Mesodermal cell (in vitro differentiated cells): ENCODE data around the gene CHST12.

Experiments used
- H3K27ac ChIP-seq: 2 replicates; pipeline ENCODE4 v1.7.0; 2013; ENCODE audit warnings: mild to moderate bottlenecking, low read depth, low read length, moderate library complexity; ENCODE audit not compliant: severe bottlenecking
- H3K36me3 ChIP-seq: 2 replicates; pipeline ENCODE4 v1.7.1; 2013; ENCODE audit warnings: mild to moderate bottlenecking, low read length, moderate library complexity; ENCODE audit not compliant: control insufficient read depth, insufficient read depth
- H3K4me1 ChIP-seq: one replicate; pipeline ENCODE4 v1.7.1; 2013; ENCODE audit warnings: mild to moderate bottlenecking, low read length; ENCODE audit not compliant: insufficient read depth, control insufficient read depth, poor library complexity, severe bottlenecking
- H3K4me3 ChIP-seq: 2 replicates; pipeline ENCODE4 v1.7.0; 2013; ENCODE audit warnings: low read length, control low read depth, mild to moderate bottlenecking; ENCODE audit not compliant: insufficient read depth, poor library complexity, severe bottlenecking; ENCODE audit errors: extremely low read depth
- H3K9me3 ChIP-seq: 2 replicates; pipeline ENCODE4 v1.7.1; 2013; ENCODE audit warnings: mild to moderate bottlenecking, low read length, moderate library complexity; ENCODE audit not compliant: control insufficient read depth
- WGBS, 2 experiments: methylation state at CpG; one replicate each; pipeline ENCODE4 v1.1.5; 2013; ENCODE audit warnings: missing lambda C conversion rate in 2 of 2; ENCODE audit not compliant: insufficient coverage in 2 of 2; 5-methylcytosine and 5-hydroxymethylcytosine counted together

Gene CHST12

GRCh38 chr7:2495418-2496299 is 92.2 kb downstream of the CHST12 start:
- Histone ChIP-seq H3K36me3 (no peaks in the 10 kb centered on the region), H3K27ac (no peak overlapping the region), H3K4me1 (peaks cover 12% of the 10 kb centered on the region), H3K4me3 (no peak overlapping the region), H3K9me3 (no peaks in the 10 kb centered on the region)
- 64 to 65% methylated on average over 15 to 17 of the region's 25 CpGs for WGBS, 2 experiments

- H3K27ac ChIP-seq, result no peak overlapping the region
Measured at GRCh38 chr7:2496375-2496774, 93.0 kb downstream of the CHST12 start.

GRCh38 chr7:2497065-2497464 is 93.7 kb downstream of the CHST12 start:
- Histone ChIP-seq H3K36me3 (no peaks in the 10 kb centered on the region), H3K4me1 (peaks cover 12% of the 10 kb centered on the region), H3K9me3 (no peaks in the 10 kb centered on the region), H3K27ac (no peak overlapping the region), H3K4me3 (no peak overlapping the region)
- WGBS, 2 experiments, result 88 to 100% methylated on average over 2 to 3 of the region's 3 CpGs

More at GRCh38 chr7:2496375-2496774, 93.0 kb downstream of the CHST12 start:
- H3K36me3 ChIP-seq, result no peaks in the 10 kb centered on the region
- H3K4me1 ChIP-seq, result peaks cover 12% of the 10 kb centered on the region
- no peak overlapping the region for H3K4me3 ChIP-seq
- no peaks in the 10 kb centered on the region for H3K9me3 ChIP-seq
- WGBS, 2 experiments, result 82 to 96% methylated on average over 6 to 8 of the region's 9 CpGs

- 71% methylated on average over 17 to 20 of the region's 25 CpGs for WGBS, 2 experiments
- Histone ChIP-seq H3K36me3 (no peaks in the 10 kb centered on the region), H3K4me3 (no peak overlapping the region), H3K27ac (no peak overlapping the region), H3K9me3 (no peaks in the 10 kb centered on the region), H3K4me1 (peaks cover 12% of the 10 kb centered on the region)
Measured at GRCh38 chr7:2497500-2498336, 94.3 kb downstream of the CHST12 start.
